ENCODE measurements around the gene HIGD2B.
"Not testable (repeated sequence)": the region's sequence is repeated elsewhere in the genome, so short reads cannot be mapped to it uniquely, and the experiment has no call there.

Gene HIGD2B

DNA sequence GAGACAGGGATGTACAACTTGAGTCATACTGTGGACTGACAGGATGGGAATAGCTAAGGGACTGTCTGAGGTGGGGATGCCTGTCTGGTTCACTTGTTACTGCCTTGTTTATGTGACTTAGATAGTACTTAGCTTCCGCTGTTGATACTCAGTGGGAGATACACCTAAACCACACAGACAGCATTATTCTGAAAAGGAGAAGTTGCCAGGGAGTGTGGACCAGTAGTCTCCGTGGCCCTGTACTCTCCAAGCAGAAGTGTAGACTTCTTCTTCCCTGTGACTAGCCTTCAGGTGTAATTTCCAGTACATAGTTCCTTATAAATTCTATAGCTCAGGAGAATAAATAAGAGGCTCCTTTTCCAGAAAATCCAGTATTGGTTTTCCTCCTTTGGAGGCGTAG is 5.1 kb downstream of the HIGD2B start:
- H3K4me3 ChIP-seq (ENCODE audit: low read depth, low read length) = no peak overlapping the region
- TF ChIP-seq, protein P1, sequence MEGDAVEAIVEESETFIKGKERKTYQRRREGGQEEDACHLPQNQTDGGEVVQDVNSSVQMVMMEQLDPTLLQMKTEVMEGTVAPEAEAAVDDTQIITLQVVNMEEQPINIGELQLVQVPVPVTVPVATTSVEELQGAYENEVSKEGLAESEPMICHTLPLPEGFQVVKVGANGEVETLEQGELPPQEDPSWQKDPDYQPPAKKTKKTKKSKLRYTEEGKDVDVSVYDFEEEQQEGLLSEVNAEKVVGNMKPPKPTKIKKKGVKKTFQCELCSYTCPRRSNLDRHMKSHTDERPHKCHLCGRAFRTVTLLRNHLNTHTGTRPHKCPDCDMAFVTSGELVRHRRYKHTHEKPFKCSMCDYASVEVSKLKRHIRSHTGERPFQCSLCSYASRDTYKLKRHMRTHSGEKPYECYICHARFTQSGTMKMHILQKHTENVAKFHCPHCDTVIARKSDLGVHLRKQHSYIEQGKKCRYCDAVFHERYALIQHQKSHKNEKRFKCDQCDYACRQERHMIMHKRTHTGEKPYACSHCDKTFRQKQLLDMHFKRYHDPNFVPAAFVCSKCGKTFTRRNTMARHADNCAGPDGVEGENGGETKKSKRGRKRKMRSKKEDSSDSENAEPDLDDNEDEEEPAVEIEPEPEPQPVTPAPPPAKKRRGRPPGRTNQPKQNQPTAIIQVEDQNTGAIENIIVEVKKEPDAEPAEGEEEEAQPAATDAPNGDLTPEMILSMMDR (IDR thresholded peaks at IDR 0.05; ENCODE audit: low read depth, low read length) = no peak
- in situ Hi-C loops (cut with HindIII; ENCODE audit: low sequenced_read_pairs) = no loop called here
- DNase-seq (ENCODE audit: low read depth, low spot score) = no peak

DNA sequence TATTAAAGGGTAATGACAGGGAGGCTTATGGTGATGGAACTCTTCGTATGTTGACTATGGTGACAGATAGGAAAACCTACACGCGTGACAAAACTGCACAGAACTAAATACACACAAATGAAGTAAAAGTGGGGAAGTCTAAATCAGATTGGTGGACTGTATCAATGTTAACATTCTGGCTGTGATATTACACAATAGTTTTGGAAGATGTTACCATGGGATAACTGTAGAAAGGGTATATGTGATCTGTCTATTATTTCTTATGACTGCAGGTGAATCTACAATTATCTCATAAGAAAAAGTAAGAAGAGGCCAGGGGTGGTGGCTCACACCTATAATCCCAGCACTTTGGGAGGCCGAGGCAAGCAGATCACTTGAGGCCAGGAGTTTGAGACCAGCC is 9.1 kb downstream of the HIGD2B start:
- TF ChIP-seq, protein P1 (IDR thresholded peaks at IDR 0.05; ENCODE audit: low read depth, low read length) = no peak
- no peak overlapping the region for H3K4me3 ChIP-seq (ENCODE audit: low read depth, low read length)
- DNase-seq (ENCODE audit: low read depth, low spot score) = no peak
- in situ Hi-C loops (cut with HindIII; ENCODE audit: low sequenced_read_pairs) = no loop called here

DNA sequence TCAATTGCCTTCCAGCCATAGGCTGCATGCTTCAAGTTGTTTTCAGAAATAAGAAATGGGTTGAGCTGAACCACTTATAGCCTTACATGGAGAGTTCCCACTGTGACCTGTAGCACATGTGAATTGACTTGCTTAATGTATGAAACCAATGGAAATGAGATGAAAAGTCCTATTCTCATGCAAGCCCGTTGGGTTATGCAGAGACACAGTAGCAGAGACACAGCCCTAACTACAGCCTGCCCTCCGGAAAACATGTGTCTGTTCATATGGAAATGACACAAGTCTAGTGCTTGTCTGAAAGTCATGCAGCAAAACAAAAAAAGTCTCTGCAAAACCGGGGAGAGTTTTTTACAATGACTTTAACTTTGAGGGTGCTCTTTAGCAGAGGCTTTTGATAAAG is 14.5 kb downstream of the HIGD2B start:
- DNase-seq (ENCODE audit: low read depth, low spot score) = no peak
- no peak overlapping the region for H3K4me3 ChIP-seq (ENCODE audit: low read depth, low read length)
- in situ Hi-C loops (cut with HindIII; ENCODE audit: low sequenced_read_pairs) = no loop called here
- TF ChIP-seq, protein P1 (IDR thresholded peaks at IDR 0.05; ENCODE audit: low read depth, low read length) = no peak

DNA sequence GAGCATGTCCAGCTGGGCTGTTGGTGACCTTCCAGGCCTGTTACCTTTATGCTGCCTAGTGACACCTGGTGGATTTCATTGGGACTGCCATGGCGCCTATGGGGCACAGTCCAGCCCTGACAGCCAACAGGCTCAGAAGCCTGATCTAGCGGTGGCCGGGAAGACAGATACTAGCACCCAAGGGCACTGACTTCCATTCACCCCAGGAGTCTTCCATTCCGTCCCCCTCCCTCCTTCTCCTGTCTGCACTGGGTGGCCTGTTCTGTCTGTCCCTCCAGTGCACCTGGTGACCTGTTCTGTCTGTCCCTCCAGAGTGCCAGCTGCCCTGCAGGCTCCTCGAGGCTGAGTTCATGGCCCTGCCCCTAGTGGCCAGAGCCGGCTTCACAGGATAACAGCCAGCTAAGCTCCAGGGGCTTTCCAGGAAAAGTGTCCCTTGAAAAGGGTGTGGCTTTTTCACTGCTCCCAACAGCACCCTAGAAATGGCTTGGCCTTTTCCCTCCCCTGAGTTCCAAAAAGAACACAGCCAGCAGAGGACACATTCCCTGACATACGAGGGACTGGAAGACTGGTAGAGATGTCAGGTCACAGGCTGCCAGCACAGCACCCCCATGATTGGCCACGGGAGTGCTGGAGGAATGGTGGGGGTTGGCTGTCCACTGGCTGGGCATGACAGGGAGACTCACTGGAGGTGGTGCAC is 15.2 kb downstream of the HIGD2B start:
- DNase-seq (ENCODE audit: low read depth, low spot score) = peak; percentile 61
- in situ Hi-C loops (cut with HindIII; ENCODE audit: low sequenced_read_pairs); H3K4me3 ChIP-seq (ENCODE audit: low read depth, low read length): not testable (repeated sequence)
- TF ChIP-seq, protein P1 (IDR thresholded peaks at IDR 0.05; ENCODE audit: low read depth, low read length) = peak; percentile 82

DNA sequence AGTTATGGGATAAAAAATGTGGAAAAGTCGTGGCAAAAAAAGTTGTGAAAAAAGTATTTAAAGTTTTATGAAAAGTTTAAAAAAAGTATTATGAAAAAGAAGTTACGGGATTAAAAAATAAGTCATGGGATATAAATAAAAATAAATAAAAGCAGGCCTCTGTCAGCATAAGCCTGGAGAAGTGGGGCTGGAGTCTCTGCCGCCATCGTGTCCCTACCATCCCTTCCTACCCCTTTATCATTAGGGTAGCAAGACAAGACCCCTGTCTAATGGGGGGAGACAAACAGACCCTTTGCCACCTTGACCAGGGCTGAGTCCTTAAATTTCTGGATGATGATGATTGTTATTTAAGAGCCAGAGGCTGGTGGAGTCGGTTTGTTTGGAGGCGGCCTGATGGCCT is 16.2 kb downstream of the HIGD2B start:
- DNase-seq (ENCODE audit: low read depth, low spot score); H3K4me3 ChIP-seq (ENCODE audit: low read depth, low read length); in situ Hi-C loops (cut with HindIII; ENCODE audit: low sequenced_read_pairs): not testable (repeated sequence)

DNA sequence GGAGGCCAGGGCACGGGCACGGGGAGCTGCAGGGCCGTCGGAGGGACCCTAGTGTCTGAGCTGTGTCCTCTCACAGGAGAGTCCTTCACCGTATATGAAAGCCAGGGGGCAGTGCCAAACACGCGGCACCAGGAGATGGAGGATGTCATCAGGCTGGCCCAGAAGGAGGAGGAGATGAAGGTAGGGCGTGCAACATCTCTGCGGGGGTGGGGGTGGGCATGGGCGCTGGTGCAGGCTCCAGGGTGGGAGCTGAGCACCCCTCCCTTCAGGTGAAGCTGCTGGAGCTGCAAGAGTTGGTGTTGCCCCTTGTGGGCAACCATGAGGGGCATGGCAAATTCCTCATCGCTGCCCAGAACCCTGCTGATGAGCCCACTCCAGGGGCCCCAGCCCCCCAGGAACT is 20.3 kb downstream of the HIGD2B start:
- H3K4me3 ChIP-seq (ENCODE audit: low read depth, low read length); in situ Hi-C loops (cut with HindIII; ENCODE audit: low sequenced_read_pairs); DNase-seq (ENCODE audit: low read depth, low spot score): not testable (repeated sequence)

DNA sequence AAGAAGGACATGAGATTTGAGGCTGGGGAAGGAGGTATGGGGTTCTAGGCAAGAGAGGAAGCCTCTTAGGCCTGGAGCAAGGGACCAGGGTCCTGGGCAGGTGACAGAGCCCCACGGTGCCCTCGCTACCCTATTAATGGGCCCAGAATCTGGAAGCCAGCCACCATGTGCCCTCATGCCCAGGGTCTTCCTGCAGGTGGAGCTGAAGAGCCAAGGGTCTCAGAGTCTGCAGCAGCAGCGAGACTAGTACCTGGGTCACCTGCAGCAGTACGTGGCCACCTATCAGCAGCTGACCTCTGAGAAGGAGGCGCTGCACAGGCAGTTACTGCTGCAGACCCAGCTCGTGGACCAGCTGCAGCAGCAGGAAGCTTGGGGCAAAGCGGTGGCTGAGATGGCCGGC is 22.1 kb downstream of the HIGD2B start:
- in situ Hi-C loops (cut with HindIII; ENCODE audit: low sequenced_read_pairs); DNase-seq (ENCODE audit: low read depth, low spot score); H3K4me3 ChIP-seq (ENCODE audit: low read depth, low read length): not testable (repeated sequence)

DNA sequence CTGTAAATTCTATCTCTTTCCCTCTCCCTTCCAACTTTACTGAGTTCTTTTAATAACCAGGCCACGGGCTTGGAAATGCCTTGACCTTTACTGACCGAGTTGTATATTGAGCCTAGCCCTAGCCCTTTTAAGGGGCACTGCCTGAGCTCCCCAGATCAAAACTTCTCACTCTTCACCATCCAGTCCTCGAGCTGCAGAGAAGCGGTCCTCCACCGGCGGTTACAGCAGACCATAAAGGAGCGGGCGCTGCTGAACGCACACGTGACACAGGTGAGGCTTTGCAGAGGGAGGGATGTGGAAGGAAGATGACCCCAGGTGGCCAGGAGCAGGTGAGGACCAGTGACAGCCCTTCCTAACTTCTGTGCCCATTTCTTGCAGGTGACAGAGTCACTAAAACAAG is 24.9 kb downstream of the HIGD2B start:
- in situ Hi-C loops (cut with HindIII; ENCODE audit: low sequenced_read_pairs) = not testable (repeated sequence)

DNA sequence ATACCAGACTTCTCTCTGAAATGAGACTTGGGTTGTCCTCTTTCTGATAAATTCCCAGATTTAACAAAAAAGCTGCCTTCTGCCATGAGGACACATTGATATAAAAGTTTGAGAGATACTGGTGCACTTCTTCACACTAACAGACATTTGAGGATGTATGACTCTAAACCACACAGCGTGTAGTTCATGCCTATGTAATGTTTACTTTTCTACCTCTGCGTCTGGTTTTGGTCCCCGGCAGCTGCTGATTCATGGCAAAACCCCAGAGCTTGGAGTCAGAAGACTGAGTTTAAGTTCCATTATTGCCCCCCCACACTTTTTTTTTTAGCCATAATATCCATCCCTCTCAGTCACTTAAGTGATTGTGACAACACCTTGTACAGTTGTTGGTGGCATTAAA is 30.0 kb downstream of the HIGD2B start:
- DNase-seq (ENCODE audit: low read depth, low spot score); in situ Hi-C loops (cut with HindIII; ENCODE audit: low sequenced_read_pairs); H3K4me3 ChIP-seq (ENCODE audit: low read depth, low read length): not testable (repeated sequence)

More for the DNA sequence above, 24.9 kb downstream of the HIGD2B start:
- not testable (repeated sequence) for H3K4me3 ChIP-seq (ENCODE audit: low read depth, low read length); DNase-seq (ENCODE audit: low read depth, low spot score)

DNA sequence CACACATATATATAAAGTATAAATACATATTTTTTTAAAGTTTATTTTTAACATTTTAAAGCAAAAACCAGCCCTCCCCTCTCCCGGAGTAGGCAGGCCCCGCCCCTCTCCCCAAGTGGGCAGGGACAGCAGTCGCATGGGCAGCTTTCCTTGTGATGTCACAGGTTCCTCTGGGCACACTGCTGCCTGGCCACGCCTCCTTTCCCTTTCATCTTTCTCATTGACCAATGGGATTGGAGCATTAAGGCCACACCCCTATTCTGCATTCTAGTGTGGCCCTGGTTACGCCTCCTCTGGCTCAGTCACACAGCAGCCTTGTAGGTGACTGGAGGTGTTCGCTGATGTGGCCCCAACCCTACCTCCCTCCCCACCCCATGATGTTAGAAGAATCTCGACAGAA is 31.6 kb downstream of the HIGD2B start, which contains the start of gene GOLGA6B:
Gene GOLGA6B (plus strand): TSS at position 301 of the 400 bp plus-strand sequence. CDS start 41 bp downstream, at position 342.
- DNase-seq (ENCODE audit: low read depth, low spot score); in situ Hi-C loops (cut with HindIII; ENCODE audit: low sequenced_read_pairs); H3K4me3 ChIP-seq (ENCODE audit: low read depth, low read length): not testable (repeated sequence)

DNA sequence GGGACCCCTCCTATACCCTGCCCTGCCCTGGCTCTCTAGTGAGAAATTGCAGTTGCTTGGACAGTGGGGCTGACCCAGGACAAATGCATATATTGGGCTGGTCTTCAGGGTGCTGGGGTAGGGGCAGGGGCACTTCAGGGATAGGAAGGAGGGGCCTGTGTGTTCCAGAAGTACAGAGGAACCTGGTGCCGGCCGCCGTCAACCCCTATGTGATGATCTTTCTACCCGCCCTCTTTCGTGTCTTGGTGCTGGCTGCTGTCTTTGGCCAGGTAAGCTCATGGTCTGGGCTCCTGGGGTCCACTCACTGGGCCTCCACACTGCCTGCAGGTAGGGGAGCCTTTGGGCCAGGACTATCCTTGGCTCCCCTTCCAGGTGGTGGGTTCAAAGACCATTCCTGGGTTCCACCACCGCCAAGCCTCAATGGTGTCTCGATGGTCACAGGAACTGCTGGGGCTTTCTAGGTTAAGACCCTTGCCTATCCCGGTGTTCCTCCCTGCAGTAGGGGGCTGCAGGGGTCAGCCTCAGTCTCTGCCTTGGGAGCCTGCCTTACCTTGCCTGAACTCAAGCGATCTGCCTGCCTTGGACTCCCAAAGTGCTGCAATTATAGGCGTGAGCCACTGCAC is 37.2 kb downstream of the HIGD2B start:
- DNase-seq (ENCODE audit: low read depth, low spot score); H3K4me3 ChIP-seq (ENCODE audit: low read depth, low read length); in situ Hi-C loops (cut with HindIII; ENCODE audit: low sequenced_read_pairs): not testable (repeated sequence)

DNA sequence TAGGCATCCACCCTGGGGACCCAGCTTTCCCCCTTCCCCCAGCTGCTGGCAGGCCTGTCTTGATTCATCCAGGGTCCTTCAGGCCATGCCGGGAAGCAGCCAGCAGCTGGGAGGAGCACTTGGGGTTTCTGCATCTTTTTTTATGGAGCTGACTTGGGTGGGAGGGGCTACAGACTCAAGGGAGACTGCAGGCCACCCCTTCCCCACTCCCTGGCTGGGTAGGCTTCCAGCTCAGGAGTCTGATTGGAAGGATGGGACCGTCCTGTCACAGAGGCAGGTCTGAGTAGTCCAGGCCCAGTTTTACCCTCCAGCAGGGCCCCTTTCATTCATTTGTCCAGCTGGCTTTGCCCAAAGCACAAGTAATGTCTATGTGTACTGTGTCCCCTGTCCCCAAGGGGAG is 43.7 kb downstream of the HIGD2B start:
- DNase-seq (ENCODE audit: low read depth, low spot score); H3K4me3 ChIP-seq (ENCODE audit: low read depth, low read length); in situ Hi-C loops (cut with HindIII; ENCODE audit: low sequenced_read_pairs): not testable (repeated sequence)
